ENCODE data around the gene C11orf21. TPM values are rescaled to one million over a fixed set of nuclear protein-coding genes. Genes with fewer than 3 reads are reported as not detected.
"Not testable (repeated sequence)": the region's sequence is repeated elsewhere in the genome, so short reads cannot be mapped to it uniquely, and the experiment has no call there.

Gene C11orf21
- 1 to 10 TPM; 3.5 to 4.2 TPM for total RNA-seq

GRCh38 chr11:2301631-2302305 is at the start of gene C11orf21, which contains the start of gene TSPAN32:
C11orf21 (minus strand) TSS chr11:2301918; CDS start chr11:2301808, 110 bp downstream.
TSPAN32 (plus strand) TSS chr11:2302013; CDS start chr11:2302150, 137 bp downstream.
- ChIA-PET POLR2A (interaction anchor here (0.6 to 0.7 kb wide), 2 partner anchors 76 to 118 kb away, joined by 3 to 5 read pairs; no protein-coding TSS in a partner anchor), CTCF (interaction anchor here (1.1 to 8.6 kb wide), 9 partner anchors 9 to 590 kb away, joined by 3 to 170 read pairs (median 6); partner anchors contain the start of gene TSSC4)

GRCh38 chr11:2348986-2349385 is 47.3 kb upstream of the C11orf21 start:
- POLR2A ChIA-PET = no interaction called here
- CTCF ChIA-PET = no interaction called here

GRCh38 chr11:2347308-2347830 is 45.7 kb upstream of the C11orf21 start:
- CTCF ChIA-PET = no interaction called here
- POLR2A ChIA-PET = no interaction called here

- ChIA-PET CTCF (no interaction called here), POLR2A (no interaction called here)
Measured at GRCh38 chr11:2346586-2347307, 45.0 kb upstream of the C11orf21 start.

GRCh38 chr11:2346014-2346413 is 44.3 kb upstream of the C11orf21 start:
- ChIA-PET POLR2A (no interaction called here), CTCF (no interaction called here)

GRCh38 chr11:2345050-2345449 is 43.3 kb upstream of the C11orf21 start:
- ChIA-PET CTCF (no interaction called here), POLR2A (no interaction called here)

GRCh38 chr11:2343502-2343901 is 41.8 kb upstream of the C11orf21 start:
- ChIA-PET CTCF (interaction anchor here (1.3 kb wide), 1 partner anchor 190 kb away, joined by 4 read pairs; no protein-coding TSS in a partner anchor), POLR2A (interaction anchor here (0.5 kb wide), 1 partner anchor 38 kb away, joined by 3 read pairs; no protein-coding TSS in a partner anchor)

GRCh38 chr11:2342981-2343380 is 41.3 kb upstream of the C11orf21 start:
- ChIA-PET CTCF (interaction anchor here (1.3 kb wide), 1 partner anchor 190 kb away, joined by 4 read pairs; no protein-coding TSS in a partner anchor), POLR2A (no interaction called here)

- POLR2A ChIA-PET = no interaction called here
Measured at GRCh38 chr11:2342557-2342956, 40.8 kb upstream of the C11orf21 start.

GRCh38 chr11:2338760-2339159 is 37.0 kb upstream of the C11orf21 start:
- CTCF ChIA-PET = not testable (repeated sequence)

More at GRCh38 chr11:2342557-2342956, 40.8 kb upstream of the C11orf21 start:
- CTCF ChIA-PET = no interaction called here

GRCh38 chr11:2335286-2335685 is 33.6 kb upstream of the C11orf21 start:
- CTCF ChIA-PET, POLR2A ChIA-PET: not testable (repeated sequence)

More at GRCh38 chr11:2338760-2339159, 37.0 kb upstream of the C11orf21 start:
- POLR2A ChIA-PET = not testable (repeated sequence)

GRCh38 chr11:2333486-2334205 is 31.9 kb upstream of the C11orf21 start:
- POLR2A ChIA-PET, CTCF ChIA-PET: not testable (repeated sequence)

- CTCF ChIA-PET, POLR2A ChIA-PET: not testable (repeated sequence)
Measured at GRCh38 chr11:2332569-2332968, 30.9 kb upstream of the C11orf21 start.

- POLR2A ChIA-PET = no interaction called here
- CTCF ChIA-PET = no interaction called here
Measured at GRCh38 chr11:2331404-2331803, 29.7 kb upstream of the C11orf21 start.

GRCh38 chr11:2330696-2331095 is 29.0 kb upstream of the C11orf21 start:
- ChIA-PET POLR2A (no interaction called here), CTCF (no interaction called here)

- POLR2A ChIA-PET = no interaction called here
- CTCF ChIA-PET = no interaction called here
Measured at GRCh38 chr11:2329551-2329950, 27.8 kb upstream of the C11orf21 start.

- ChIA-PET POLR2A (no interaction called here), CTCF (no interaction called here)
Measured at GRCh38 chr11:2328656-2329354, 27.1 kb upstream of the C11orf21 start.

- ChIA-PET POLR2A (no interaction called here), CTCF (no interaction called here)
Measured at GRCh38 chr11:2328021-2328420, 26.3 kb upstream of the C11orf21 start.

GRCh38 chr11:2327032-2327431 is 25.3 kb upstream of the C11orf21 start:
- ChIA-PET POLR2A (interaction anchor here (0.7 kb wide), 1 partner anchor 148 kb away, joined by 3 read pairs; no protein-coding TSS in a partner anchor), CTCF (no interaction called here)

GRCh38 chr11:2325719-2326118 is 24.0 kb upstream of the C11orf21 start:
- ChIA-PET POLR2A (no interaction called here), CTCF (no interaction called here)

Data from activated CD8-positive, alpha-beta memory T cell treated with anti-CD3 and anti-CD28 coated beads for 36 hours (primary cell).